Activated CD4-positive, alpha-beta T cell treated with anti-CD3 and anti-CD28 coated beads, Interleukin-2, amount 50 U/mL, for 24 hours (primary cell): ENCODE data around the gene MRC2.

Experiments used
- DNase-seq, 2 donors: peaks; one replicate each; pipeline ENCODE4 v3.0.0-alpha.2; 2020; ENCODE audit warnings: low read depth in 1 of 2, low spot score in 1 of 2

Gene MRC2

DNA sequence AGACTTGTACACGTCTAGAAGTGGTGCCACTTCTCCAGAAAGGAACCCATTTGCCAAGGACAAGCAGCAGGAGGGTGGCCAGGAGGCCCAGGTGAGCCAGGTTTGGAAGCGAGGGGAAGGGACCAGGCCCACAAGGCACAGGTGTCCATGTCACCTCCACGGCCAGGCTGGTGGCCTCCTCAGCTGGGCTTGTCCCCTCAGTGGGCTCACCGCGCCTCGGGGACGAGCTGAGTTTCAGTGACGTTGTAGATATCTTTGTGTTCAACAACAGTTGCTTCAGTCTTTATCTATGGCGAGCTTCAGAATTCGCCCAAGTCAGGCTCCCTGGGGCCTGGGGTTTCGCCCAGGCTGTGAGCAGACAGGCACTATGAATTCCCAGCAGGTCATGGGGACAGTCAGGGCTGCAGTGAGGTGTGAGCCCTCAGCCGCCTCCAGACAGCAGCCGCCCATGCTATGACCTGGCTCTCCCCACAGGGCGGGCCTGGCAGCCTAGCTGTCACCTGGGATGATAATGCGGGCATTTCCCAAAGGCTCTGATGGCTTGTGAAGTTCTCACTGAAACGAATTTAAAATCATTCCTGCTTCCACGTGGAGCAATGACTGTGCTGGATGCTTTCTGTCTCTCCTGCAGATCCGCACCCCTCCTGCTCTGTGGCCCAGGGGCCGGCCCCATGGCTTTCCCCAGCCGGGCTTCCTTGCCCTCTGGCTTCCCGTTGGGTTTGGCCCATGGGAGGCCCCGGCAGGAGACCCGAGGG lies 89.5 kb downstream of the MRC2 start:
- no peak for DNase-seq

GRCh38 chr17:62717589-62717855 lies 90.1 kb downstream of the MRC2 start:
- no peak for DNase-seq

DNA sequence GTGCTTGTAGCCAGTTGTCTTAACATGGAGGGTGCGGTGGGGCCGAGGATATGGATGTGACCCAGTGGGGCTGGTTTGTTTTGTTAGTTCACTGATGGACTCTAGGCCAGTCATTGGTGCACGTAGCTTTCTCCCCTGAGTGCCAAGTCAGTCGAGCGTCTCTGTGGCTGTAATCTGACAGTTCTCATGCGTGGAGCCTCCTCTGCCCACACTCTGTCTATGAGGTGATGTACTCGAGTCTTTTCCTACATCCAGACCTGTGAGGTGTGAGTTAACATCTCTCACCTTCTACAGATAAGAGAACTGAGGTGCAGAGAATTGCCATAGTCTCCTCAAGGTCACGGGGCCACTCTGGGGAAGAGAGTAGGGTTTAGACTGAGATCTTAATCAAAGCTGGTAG lies 90.4 kb downstream of the MRC2 start:
- DNase-seq, result no peak

GRCh38 chr17:62718429-62718828 lies 91.0 kb downstream of the MRC2 start:
- DNase-seq, result no peak

GRCh38 chr17:62719586-62719985 lies 92.1 kb downstream of the MRC2 start:
- DNase-seq, result no peak

DNA sequence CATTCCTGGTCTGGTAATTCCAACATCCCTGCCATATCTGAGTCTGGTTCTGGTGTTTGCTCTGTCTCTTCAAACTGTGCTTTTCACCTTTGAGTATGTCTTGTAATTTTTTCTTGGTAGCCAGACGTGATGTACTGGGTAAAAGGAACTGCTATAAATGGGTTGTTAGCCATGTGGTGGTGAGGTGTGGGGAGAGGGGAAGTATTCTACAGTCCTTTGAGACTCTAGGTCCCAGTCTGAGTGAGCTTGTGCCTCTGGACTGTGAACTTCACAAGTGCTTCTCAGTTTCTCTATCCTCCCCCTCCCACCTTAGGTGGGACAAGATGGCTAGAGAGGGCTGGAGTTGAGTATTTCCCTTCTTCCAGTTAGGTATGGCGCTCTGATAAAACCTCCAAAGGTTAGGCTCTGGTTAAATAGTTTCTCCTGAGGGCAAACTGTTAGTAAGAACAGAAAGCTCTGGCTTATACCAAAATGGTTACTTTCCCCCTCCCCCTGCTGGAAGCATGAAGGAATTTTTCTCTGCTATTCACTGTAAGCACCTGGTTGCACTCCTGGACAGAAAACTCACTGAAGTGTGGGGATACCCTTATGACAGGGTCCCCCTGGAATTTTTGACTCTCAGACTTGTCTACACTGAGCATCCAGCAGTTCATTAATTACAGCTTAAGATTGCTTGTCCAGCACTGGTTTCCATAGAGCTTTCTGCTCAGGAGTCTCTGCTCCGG lies 92.8 kb downstream of the MRC2 start:
- DNase-seq, result no peak

- DNase-seq, result no peak
These were observed 95.2 kb downstream of the MRC2 start for GRCh38 chr17:62722625-62723024.

- no peak for DNase-seq
These were observed 96.4 kb downstream of the MRC2 start for GRCh38 chr17:62723842-62724241.

GRCh38 chr17:62724398-62725146 lies 97.1 kb downstream of the MRC2 start:
- DNase-seq, result peak; percentile 64 to 83

DNA sequence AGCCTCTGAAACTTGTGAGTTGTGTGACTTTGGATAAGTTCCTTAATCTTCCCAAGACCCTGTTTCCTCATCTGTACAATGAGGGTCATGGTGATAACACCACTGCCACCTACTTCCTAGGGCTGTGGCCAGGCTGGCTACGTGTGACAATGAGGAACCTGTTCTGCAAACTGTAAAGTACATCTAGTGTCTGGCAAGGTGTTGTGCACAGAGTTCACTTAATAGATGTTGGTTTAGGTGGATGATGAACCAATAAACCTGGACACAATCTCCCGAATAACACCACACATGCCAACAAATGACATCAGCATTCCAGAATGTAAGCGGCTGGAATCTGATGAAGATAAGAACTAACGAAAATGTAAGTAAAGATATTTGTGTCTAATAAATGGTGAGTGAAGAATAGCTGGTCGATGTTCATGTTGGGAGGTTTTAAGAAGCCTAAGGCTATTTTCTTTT lies 98.3 kb downstream of the MRC2 start:
- DNase-seq, result no peak

DNA sequence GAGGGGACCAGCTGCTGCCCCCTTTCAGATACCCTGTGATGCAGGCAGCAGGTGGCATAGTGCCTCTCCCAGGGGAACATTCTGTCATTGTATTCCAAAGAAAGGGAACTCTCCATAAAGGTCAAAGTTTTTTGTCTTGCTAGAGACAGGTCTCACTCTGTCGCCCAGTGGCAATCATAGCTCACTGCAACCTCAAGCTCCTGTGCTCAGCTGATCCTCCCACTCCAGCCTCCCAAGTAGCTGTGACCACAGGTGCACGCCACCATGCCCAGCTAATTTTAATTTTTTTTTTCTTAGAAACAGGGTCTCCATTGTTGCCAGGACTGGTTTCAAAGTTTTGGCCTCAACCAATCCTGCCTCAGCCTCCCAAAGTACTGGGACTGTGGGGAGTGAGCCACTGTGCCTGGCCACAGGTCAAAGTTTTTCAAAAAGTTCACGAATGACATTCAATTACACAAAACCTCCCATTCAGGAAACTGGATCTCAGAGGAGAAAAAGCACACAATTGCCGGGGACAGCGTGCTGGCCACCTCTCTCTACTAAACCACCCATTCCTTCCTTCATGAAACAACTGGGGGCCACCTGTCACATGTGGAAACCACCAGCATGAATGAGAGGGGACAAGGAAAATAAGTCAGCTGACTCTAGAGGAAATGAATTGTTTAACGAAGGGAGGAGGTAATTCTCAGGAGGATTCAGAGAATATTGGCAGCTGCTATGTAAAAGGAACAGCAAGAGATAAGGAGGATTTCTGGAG lies 100.6 kb downstream of the MRC2 start:
- no peak for DNase-seq

GRCh38 chr17:62732125-62732524 lies 104.7 kb downstream of the MRC2 start:
- no peak for DNase-seq

DNA sequence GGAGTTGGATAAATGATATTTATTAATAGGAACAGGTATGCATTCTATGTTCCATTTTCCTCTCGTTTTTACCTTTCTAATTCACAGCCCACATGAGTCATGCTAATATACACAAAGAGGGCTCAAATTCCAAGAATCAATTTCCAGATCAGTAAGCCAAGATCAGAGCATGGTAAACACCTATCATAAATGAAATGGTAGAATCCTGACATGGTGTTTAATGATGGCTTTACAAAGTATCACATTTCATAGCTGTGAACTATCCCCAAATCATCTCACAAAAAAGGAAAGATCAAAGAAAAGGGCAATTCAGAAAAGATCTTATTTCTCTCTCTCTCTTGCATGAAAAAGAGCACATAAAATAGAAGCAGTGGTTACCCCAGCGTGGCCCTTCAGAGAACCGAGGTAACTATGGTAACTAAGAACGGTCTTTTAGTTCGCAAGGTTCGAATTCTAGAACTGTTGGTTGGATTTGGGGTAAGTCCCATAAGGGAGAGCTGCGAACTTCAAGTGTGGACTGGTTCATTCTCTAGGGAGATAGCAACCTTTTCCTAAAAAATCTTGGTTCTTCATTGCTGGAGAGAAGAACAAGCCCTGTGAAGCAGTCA lies 107.7 kb downstream of the MRC2 start:
- no peak for DNase-seq

GRCh38 chr17:62737513-62737912 lies 110.0 kb downstream of the MRC2 start:
- DNase-seq, result no peak

DNA sequence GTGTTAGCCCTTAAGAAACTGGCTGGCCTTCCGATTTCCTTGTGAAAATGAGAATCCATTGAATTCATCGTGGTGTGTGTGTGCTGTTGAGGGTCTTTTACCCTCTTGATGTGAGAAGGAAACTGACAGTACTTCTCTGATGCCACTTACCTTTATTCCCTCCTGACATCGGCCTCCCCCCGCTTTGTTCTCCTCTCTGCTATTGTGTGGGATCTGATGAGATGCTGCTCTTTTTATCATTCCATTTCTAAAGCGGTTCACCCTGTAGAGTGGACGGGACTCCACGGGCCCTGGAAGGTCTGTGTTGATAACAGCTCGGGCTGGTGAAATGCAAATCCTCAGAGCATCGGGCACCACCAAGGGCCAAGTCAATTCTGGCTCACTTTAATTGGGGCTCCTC lies 110.8 kb downstream of the MRC2 start:
- no peak for DNase-seq

DNA sequence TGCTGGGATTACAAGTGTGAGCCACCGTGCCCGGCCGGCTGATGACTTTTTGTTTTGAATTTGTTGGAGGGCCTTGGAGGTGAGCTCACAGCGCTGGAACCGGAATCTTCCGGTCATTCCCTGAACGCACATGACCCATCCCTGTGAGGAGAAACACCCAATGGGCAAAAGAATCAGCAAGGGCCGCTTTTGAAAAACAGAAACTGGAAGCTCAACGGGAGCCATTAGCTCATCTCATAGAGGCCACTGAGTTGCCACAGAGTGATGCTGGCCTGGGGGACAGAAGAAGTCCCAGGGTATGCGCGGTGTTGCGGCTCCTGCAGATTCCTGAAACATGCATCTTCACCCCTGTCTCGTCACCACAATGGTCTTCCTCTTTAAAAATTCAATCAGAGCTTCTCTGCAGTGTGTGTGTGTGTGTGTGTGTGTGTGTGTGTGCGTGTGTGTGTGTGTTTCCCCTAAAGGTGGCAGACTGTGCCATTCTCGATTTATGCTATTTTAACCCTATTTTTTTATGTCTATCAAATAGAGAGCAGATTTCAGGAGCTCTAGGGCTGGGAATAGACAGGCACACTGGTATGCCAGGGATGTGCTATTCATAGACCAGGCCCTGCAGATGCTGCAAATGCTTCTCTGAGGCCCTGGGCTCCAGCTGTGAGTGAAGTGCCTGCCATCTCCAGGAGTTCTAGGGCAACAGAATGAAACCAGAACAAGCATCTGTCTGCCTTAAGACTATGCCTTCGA lies 112.3 kb downstream of the MRC2 start:
- DNase-seq, result no peak

DNA sequence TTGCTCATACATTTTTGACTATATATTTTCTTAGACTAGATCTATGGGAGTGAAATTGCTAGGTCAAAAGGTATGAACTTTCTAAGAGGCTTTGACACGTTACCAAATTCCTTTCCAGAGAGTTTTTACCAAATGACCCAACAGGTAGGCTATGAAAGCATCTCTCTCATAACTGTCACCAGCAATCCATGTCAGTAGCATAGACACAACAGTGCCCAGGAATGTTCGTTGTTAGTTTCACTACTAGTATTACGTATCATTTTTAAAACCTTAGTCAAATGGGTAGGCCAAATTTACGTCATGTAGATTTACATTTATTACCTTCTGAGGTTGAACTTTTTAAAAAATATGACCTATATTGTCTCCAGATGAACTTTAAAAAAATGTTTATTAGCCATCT lies 113.8 kb downstream of the MRC2 start:
- no peak for DNase-seq
